PFSK-1 (cell line): ENCODE data around the gene ZKSCAN1.

Source experiments
- FOXP2 ChIP-seq: optimal IDR thresholded peaks from 2 replicates; pipeline ENCODE3; 2011; ENCODE audit warnings: borderline replicate concordance, control low read depth, inconsistent platforms; ENCODE audit not compliant: insufficient read depth; ENCODE audit errors: extremely low read length, extremely low read depth
- POLR2AphosphoS5 ChIP-seq: IDR thresholded peaks from 2 replicates; pipeline ENCODE4 v1.6.1; 2012; ENCODE audit warnings: low read depth, mild to moderate bottlenecking, control low read depth, low read length, moderate library complexity
- SIN3A ChIP-seq: IDR thresholded peaks from 2 replicates; pipeline ENCODE4 v1.6.1; 2012; ENCODE audit warnings: mild to moderate bottlenecking, low read length, moderate library complexity, borderline replicate concordance; ENCODE audit not compliant: insufficient read depth
- TAF1 ChIP-seq: IDR thresholded peaks from 2 replicates; pipeline ENCODE4 v1.6.1; 2012; ENCODE audit warnings: low read length, control low read depth, borderline replicate concordance; ENCODE audit not compliant: insufficient read depth
- TF ChIP-seq, protein P1 (sequence below), 2 experiments: IDR thresholded peaks; 2 replicates each; pipeline versions ENCODE4 v1.6.1 to v1.8.0; 2011 to 2012; ENCODE audit warnings: low read depth in 2 of 2, low read length in 2 of 2, control low read depth in 1 of 2, inconsistent platforms in 1 of 2, mild to moderate bottlenecking in 1 of 2, moderate library complexity in 1 of 2; ENCODE audit not compliant: insufficient read depth in 1 of 2

The ZKSCAN1 gene

DNA sequence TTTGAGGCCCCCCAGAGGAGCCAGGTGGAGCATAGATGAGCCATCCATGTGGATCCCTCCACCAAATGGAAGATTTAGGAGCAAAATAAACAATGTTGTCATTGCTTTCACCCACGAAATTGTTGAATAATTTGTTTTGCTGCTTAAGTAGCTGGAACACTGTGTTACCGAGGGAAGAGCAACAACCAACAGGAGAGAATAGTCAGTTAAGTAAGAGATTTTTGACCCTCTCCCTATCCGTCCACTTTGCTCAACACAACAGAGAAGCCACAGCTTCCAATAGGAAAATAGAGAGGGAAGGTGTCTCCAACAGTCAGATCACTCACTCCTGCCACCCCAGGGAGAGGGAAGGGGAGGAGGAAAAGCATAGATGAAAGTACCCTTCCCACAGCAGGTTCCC is 3.9 kb upstream of the ZKSCAN1 start:
- no peak for TF ChIP-seq POLR2AphosphoS5
- TF ChIP-seq, protein P1, sequence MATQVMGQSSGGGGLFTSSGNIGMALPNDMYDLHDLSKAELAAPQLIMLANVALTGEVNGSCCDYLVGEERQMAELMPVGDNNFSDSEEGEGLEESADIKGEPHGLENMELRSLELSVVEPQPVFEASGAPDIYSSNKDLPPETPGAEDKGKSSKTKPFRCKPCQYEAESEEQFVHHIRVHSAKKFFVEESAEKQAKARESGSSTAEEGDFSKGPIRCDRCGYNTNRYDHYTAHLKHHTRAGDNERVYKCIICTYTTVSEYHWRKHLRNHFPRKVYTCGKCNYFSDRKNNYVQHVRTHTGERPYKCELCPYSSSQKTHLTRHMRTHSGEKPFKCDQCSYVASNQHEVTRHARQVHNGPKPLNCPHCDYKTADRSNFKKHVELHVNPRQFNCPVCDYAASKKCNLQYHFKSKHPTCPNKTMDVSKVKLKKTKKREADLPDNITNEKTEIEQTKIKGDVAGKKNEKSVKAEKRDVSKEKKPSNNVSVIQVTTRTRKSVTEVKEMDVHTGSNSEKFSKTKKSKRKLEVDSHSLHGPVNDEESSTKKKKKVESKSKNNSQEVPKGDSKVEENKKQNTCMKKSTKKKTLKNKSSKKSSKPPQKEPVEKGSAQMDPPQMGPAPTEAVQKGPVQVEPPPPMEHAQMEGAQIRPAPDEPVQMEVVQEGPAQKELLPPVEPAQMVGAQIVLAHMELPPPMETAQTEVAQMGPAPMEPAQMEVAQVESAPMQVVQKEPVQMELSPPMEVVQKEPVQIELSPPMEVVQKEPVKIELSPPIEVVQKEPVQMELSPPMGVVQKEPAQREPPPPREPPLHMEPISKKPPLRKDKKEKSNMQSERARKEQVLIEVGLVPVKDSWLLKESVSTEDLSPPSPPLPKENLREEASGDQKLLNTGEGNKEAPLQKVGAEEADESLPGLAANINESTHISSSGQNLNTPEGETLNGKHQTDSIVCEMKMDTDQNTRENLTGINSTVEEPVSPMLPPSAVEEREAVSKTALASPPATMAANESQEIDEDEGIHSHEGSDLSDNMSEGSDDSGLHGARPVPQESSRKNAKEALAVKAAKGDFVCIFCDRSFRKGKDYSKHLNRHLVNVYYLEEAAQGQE (IDR thresholded peaks at IDR 0.05; ENCODE audit: insufficient read depth in 1 of 2, low read depth in 2 of 2, low read length in 2 of 2) = no peak
- TF ChIP-seq FOXP2 = no peak

DNA sequence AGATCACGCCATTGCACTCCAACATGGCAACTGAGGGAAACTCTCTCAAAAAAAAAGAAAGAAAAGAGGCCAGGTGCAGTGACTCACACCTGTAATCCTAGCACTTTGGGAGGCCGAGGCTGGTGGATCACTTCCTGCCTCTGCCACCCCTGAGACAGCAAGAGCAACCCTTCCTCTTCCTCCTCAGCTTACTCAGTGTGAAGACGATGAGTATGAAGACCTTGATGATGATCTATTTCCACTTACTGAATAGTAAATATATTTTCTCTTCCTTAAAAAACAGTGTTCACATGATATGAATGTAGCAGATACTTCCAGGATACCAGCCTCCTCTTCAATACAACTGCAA is 2.1 kb upstream of the ZKSCAN1 start:
- TF ChIP-seq SIN3A (no peak), FOXP2 (no peak), POLR2AphosphoS5 (no peak), TAF1 (no peak)
- TF ChIP-seq, protein P1 (IDR thresholded peaks at IDR 0.05; ENCODE audit: insufficient read depth in 1 of 2, low read depth in 2 of 2, low read length in 2 of 2) = no peak

DNA sequence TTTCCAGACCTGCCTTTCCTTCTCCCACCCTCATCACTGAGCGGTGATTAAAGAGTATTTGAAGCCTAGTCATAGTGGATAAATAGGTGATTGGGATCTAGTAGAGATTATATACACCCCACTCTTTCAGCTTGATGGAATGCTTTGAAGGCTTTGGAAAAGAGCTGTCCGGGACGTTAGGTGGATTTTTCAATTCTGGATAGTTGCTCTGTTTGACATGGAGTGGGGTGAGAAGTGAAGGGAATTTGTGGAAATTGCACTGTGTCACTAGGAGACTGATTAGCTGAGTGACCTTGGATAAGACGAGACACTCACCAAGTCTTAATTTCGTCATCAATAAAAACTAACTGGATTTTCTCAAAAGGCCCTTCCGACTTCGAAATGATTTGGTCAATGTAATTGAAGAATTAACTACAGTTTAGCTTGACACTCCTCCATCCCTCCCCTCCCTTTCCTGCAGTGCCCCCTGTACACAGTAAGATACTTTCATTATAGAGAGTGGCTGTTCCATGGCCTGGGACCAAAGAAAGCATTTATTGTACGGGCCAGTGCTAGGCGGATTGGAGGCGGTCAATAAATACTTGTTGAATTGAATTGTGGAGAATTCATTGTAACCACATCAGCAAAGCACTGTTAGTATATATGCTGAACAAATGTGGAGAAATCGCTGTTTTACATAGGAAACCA is 962 bp downstream of the ZKSCAN1 start:
- no peak for TF ChIP-seq POLR2AphosphoS5
- TF ChIP-seq TAF1 = no peak
- TF ChIP-seq FOXP2 = no peak
- no peak for TF ChIP-seq SIN3A
- TF ChIP-seq, protein P1 (IDR thresholded peaks at IDR 0.05; ENCODE audit: insufficient read depth in 1 of 2, low read depth in 2 of 2, low read length in 2 of 2) = no peak

DNA sequence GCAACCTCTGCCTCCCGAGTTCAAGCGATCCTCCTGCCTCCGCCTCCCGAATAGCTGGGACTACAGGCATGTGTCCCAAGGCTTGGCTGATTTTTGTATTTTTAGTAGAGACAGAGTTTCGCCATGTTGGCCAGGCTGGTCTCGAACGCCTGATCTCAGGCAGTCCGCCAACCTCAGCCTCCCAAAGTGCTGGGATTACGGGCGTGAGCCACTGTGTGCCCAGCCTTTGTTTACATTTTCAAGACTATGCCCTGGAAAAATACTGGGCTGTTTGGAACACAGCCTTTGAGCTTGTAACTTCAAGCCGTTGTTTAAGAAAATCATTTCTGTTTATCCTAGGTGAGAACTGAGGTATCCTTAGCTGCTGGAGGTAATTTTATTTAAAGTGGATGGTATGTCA is 1.9 kb downstream of the ZKSCAN1 start:
- TF ChIP-seq, protein P1 (IDR thresholded peaks at IDR 0.05; ENCODE audit: insufficient read depth in 1 of 2, low read depth in 2 of 2, low read length in 2 of 2) = no peak
- no peak for TF ChIP-seq POLR2AphosphoS5
- no peak for TF ChIP-seq FOXP2
- no peak for TF ChIP-seq SIN3A
- TF ChIP-seq TAF1 = no peak

DNA sequence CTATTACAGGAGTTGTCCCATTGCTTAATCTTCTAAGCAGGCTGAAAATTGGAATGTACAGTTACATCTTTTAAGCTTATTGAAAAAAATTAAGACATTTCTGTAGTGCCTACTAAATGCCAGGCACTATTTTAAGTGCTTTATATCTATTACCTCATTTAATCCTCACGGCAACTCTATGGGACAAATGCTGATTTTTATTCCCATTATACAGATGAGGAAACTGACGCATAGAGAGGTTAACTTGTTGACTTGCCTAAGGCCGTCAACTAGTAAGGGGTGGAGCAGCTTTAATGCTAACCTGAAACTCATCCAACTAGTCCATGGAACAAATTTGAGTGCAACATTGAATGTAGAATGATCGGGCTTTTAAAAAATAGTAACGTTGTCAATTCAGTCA is 2.5 kb downstream of the ZKSCAN1 start:
- TF ChIP-seq TAF1 (no peak), FOXP2 (no peak), SIN3A (no peak), POLR2AphosphoS5 (no peak)
- TF ChIP-seq, protein P1 (IDR thresholded peaks at IDR 0.05; ENCODE audit: insufficient read depth in 1 of 2, low read depth in 2 of 2, low read length in 2 of 2) = no peak
